H1 (cell line): ENCODE data around the gene ABCC9.

Source experiments
- CHD1 ChIP-seq: IDR thresholded peaks from 2 replicates; pipeline ENCODE4 v1.6.1; 2012; ENCODE audit warnings: low read depth, low read length, improper control_type of control experiment
- CTCF ChIP-seq, 3 experiments: IDR thresholded peaks; 1 replicate in 2 of 3; 2 replicates in 1 of 3; pipeline versions ENCODE4 v1.5.1 to v1.6.1; 2011; ENCODE audit warnings: low read length in 3 of 3, mild to moderate bottlenecking in 3 of 3, inconsistent platforms in 2 of 3, low read depth in 1 of 3, moderate library complexity in 1 of 3; ENCODE audit not compliant: insufficient read depth in 1 of 3; ENCODE audit errors: control extremely low read depth in 1 of 3
- E2F6 ChIP-seq: IDR thresholded peaks from 2 replicates; pipeline ENCODE4 v1.6.1; 2012; ENCODE audit warnings: inconsistent platforms
- EP300 ChIP-seq, 2 experiments: IDR thresholded peaks; 1 replicate in 1 of 2; 2 replicates in 1 of 2; pipeline ENCODE4 v1.6.1; 2011 to 2012; ENCODE audit warnings: low read depth in 2 of 2, low read length in 2 of 2, mild to moderate bottlenecking in 2 of 2, borderline replicate concordance in 1 of 2, inconsistent platforms in 1 of 2, moderate library complexity in 1 of 2
- EZH2 ChIP-seq: fragments of 200-600 bp; sonication (generic); IDR thresholded peaks from 2 replicates; pipeline ENCODE4 v1.7.1; 2012; ENCODE audit warnings: low read depth, mild to moderate bottlenecking, moderate library complexity, low read length, inconsistent platforms; ENCODE audit not compliant: severe bottlenecking
- JUN ChIP-seq: IDR thresholded peaks from 2 replicates; pipeline ENCODE4 v1.6.1; 2011; ENCODE audit warnings: low read depth, mild to moderate bottlenecking, improper control_type of control experiment, low read length
- JUND ChIP-seq: IDR thresholded peaks from 2 replicates; pipeline ENCODE4 v1.6.1; 2011; ENCODE audit warnings: mild to moderate bottlenecking, improper control_type of control experiment, low read length
- KDM1A ChIP-seq: fragments of 200-600, 300-600 bp; sonication (generic); IDR thresholded peaks from 2 replicates; pipeline ENCODE4 v1.7.1; 2016; ENCODE audit warnings: mild to moderate bottlenecking, low read length, borderline replicate concordance
- PHF8 ChIP-seq: fragments of 200-600 bp; sonication (generic); conservative IDR thresholded peaks from 2 replicates; pipeline ENCODE4 v1.7.1; 2012; ENCODE audit warnings: low read depth, mild to moderate bottlenecking, inconsistent platforms, low read length, moderate library complexity
- RAD21 ChIP-seq, 2 experiments: IDR thresholded peaks in 1 of 2; conservative IDR thresholded peaks in 1 of 2; 2 replicates each; pipeline ENCODE4 v1.6.1; 2011; ENCODE audit warnings: low read depth in 2 of 2, low read length in 2 of 2, improper control_type of control experiment in 1 of 2, inconsistent platforms in 1 of 2, mild to moderate bottlenecking in 1 of 2, moderate library complexity in 1 of 2
- RFX5 ChIP-seq: IDR thresholded peaks from 2 replicates; pipeline ENCODE4 v1.6.1; 2011; ENCODE audit warnings: low read depth, low read length, improper control_type of control experiment, borderline replicate concordance
- USF2 ChIP-seq: IDR thresholded peaks from 2 replicates; pipeline ENCODE4 v1.6.1; 2011; ENCODE audit warnings: low read length, improper control_type of control experiment
- YY1 ChIP-seq: IDR thresholded peaks from 2 replicates; pipeline ENCODE4 v1.6.1; 2011; ENCODE audit warnings: low read depth, mild to moderate bottlenecking, low read length

DNA sequence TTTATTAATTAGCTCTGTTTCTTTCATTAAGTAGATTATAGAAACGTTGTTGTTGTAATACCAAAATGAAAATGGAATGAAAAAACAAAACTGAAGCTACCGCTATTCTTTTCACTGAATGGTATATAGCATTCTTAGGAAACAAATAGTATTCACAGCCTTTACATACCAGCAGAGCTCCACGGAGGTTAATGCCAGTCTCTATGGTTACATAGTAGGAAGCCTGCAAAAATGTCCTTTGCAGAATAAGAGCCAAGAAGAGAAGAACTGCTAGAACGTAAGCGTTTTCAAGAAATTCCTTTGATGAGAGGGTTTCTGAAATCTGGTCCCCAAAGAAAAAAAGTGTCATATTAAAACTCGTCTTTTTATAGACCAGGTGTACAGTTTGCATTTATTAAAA is 30.6 kb downstream of the ABCC9 start:
- TF ChIP-seq KDM1A (no peak), CTCF (IDR thresholded peaks at IDR 0.05; ENCODE audit: control extremely low read depth in 1 of 3, insufficient read depth in 1 of 3, low read depth in 1 of 3, low read length in 3 of 3) (no peak), RFX5 (no peak), JUN (no peak), YY1 (no peak), PHF8 (no peak), EP300 (IDR thresholded peaks at IDR 0.05; ENCODE audit: borderline replicate concordance in 1 of 2, low read depth in 2 of 2, low read length in 2 of 2) (no peak), E2F6 (no peak), RAD21 (IDR thresholded peaks at IDR 0.05 in 1 of 2, conservative IDR thresholded peaks at IDR 0.05 in 1 of 2; ENCODE audit: low read depth in 2 of 2, low read length in 2 of 2) (no peak), EZH2 (no peak), USF2 (no peak), JUND (no peak), CHD1 (no peak)
